Measurements from ENCODE around the gene EHBP1L1. TPM values are rescaled to one million over a fixed set of nuclear protein-coding genes. Genes with fewer than 3 reads are reported as not detected.
"Not testable (repeated sequence)": the region's sequence is repeated elsewhere in the genome, so short reads cannot be mapped to it uniquely, and the experiment has no call there.

EHBP1L1 gene
- total RNA-seq, 1 donor from 2014 or later, result 4.7 TPM

- Mint-ChIP-seq H3K36me3 (ENCODE audit: low read depth, unreplicated experiment) (peaks cover 7% of the 10 kb centered on the region), H3K27me3 (ENCODE audit: unreplicated experiment) (peaks cover 28% of the 10 kb centered on the region), H3K4me1 (ENCODE audit: unreplicated experiment) (peaks cover 16% of the 10 kb centered on the region), H3K9me3 (ENCODE audit: unreplicated experiment) (no peaks in the 10 kb centered on the region), H3K4me3 (ENCODE audit: unreplicated experiment) (no peak overlapping the region), H3K27ac (ENCODE audit: unreplicated experiment) (no peak overlapping the region)
- DNase-seq (ENCODE audit: low spot score), result no peak
- TF ChIP-seq CTCF (IDR thresholded peaks at IDR 0.05; ENCODE audit: unreplicated experiment), result no peak
These were observed 15.1 kb upstream of the EHBP1L1 start for GRCh38 chr11:65560555-65561418.

GRCh38 chr11:65562020-65562419 is 13.8 kb upstream of the EHBP1L1 start:
- no peak overlapping the region for H3K27ac Mint-ChIP-seq (ENCODE audit: unreplicated experiment)
- TF ChIP-seq CTCF (IDR thresholded peaks at IDR 0.05; ENCODE audit: unreplicated experiment), result no peak
- peaks cover 19% of the 10 kb centered on the region for H3K27me3 Mint-ChIP-seq (ENCODE audit: unreplicated experiment)
- no peak for DNase-seq (ENCODE audit: low spot score)
- H3K4me1 Mint-ChIP-seq (ENCODE audit: unreplicated experiment), result peaks cover 13% of the 10 kb centered on the region
- H3K4me3 Mint-ChIP-seq (ENCODE audit: unreplicated experiment), result no peak overlapping the region
- H3K9me3 Mint-ChIP-seq (ENCODE audit: unreplicated experiment), result no peaks in the 10 kb centered on the region
- H3K36me3 Mint-ChIP-seq (ENCODE audit: low read depth, unreplicated experiment), result peaks cover 3% of the 10 kb centered on the region

- H3K27ac Mint-ChIP-seq (ENCODE audit: unreplicated experiment), result no peak overlapping the region
- no peak for TF ChIP-seq CTCF (IDR thresholded peaks at IDR 0.05; ENCODE audit: unreplicated experiment)
- H3K9me3 Mint-ChIP-seq (ENCODE audit: unreplicated experiment), result no peaks in the 10 kb centered on the region
- peaks cover 10% of the 10 kb centered on the region for H3K4me1 Mint-ChIP-seq (ENCODE audit: unreplicated experiment)
- no peak for DNase-seq (ENCODE audit: low spot score)
- H3K27me3 Mint-ChIP-seq (ENCODE audit: unreplicated experiment), result peaks cover 16% of the 10 kb centered on the region
- peaks cover 3% of the 10 kb centered on the region for H3K36me3 Mint-ChIP-seq (ENCODE audit: low read depth, unreplicated experiment)
- no peak overlapping the region for H3K4me3 Mint-ChIP-seq (ENCODE audit: unreplicated experiment)
These were observed 13.1 kb upstream of the EHBP1L1 start for GRCh38 chr11:65562788-65563187.

GRCh38 chr11:65563601-65564000 is 12.3 kb upstream of the EHBP1L1 start:
- TF ChIP-seq CTCF (IDR thresholded peaks at IDR 0.05; ENCODE audit: unreplicated experiment), result no peak
- peaks cover 19% of the 10 kb centered on the region for H3K27me3 Mint-ChIP-seq (ENCODE audit: unreplicated experiment)
- no peak overlapping the region for H3K27ac Mint-ChIP-seq (ENCODE audit: unreplicated experiment)
- peaks cover 3% of the 10 kb centered on the region for H3K36me3 Mint-ChIP-seq (ENCODE audit: low read depth, unreplicated experiment)
- H3K9me3 Mint-ChIP-seq (ENCODE audit: unreplicated experiment), result no peaks in the 10 kb centered on the region
- peaks cover 13% of the 10 kb centered on the region for H3K4me1 Mint-ChIP-seq (ENCODE audit: unreplicated experiment)
- H3K4me3 Mint-ChIP-seq (ENCODE audit: unreplicated experiment), result no peak overlapping the region
- DNase-seq (ENCODE audit: low spot score), result no peak

GRCh38 chr11:65564879-65565559 is 10.8 kb upstream of the EHBP1L1 start:
- not testable (repeated sequence) for H3K36me3 Mint-ChIP-seq (ENCODE audit: low read depth, unreplicated experiment); H3K27ac Mint-ChIP-seq (ENCODE audit: unreplicated experiment); DNase-seq (ENCODE audit: low spot score); H3K9me3 Mint-ChIP-seq (ENCODE audit: unreplicated experiment); H3K4me3 Mint-ChIP-seq (ENCODE audit: unreplicated experiment)
- H3K4me1 Mint-ChIP-seq (ENCODE audit: unreplicated experiment), result peaks cover 21% of the 10 kb centered on the region
- peaks cover 21% of the 10 kb centered on the region for H3K27me3 Mint-ChIP-seq (ENCODE audit: unreplicated experiment)

All from endothelial cell (in vitro differentiated cells).